HFFc6 (cell line): ENCODE data around the gene FAM53A. TPM values are rescaled to one million over a fixed set of nuclear protein-coding genes. Genes with fewer than 3 reads are reported as not detected.

ENCODE experiments used
- DNase-seq: peaks from one replicate; pipeline ENCODE4 v3.0.0-alpha.2; 2018
- H3K27ac Mint-ChIP-seq: 2 replicates; pipeline ENCODE4 v1.8.0; 2020; ENCODE audit warnings: mild to moderate bottlenecking, mixed read lengths
- H3K27me3 Mint-ChIP-seq: 2 replicates; pipeline ENCODE4 v1.8.0; 2021; ENCODE audit warnings: mild to moderate bottlenecking, moderate library complexity, mixed read lengths; ENCODE audit not compliant: insufficient read depth
- H3K36me3 Mint-ChIP-seq: 2 replicates; pipeline ENCODE4 v1.8.0; 2021; ENCODE audit warnings: low read depth, mixed read lengths
- H3K4me1 Mint-ChIP-seq: 2 replicates; pipeline ENCODE4 v1.8.0; 2020; ENCODE audit warnings: low read depth, mixed read lengths
- H3K4me3 Mint-ChIP-seq: 2 replicates; pipeline ENCODE4 v1.8.0; 2020; ENCODE audit warnings: mild to moderate bottlenecking, moderate library complexity, mixed read lengths
- H3K9me3 Mint-ChIP-seq: 2 replicates; pipeline ENCODE4 v1.8.0; 2020; ENCODE audit warnings: mild to moderate bottlenecking, mixed read lengths
- total RNA-seq, 6 experiments: library from RNA; stranded (reverse); fragmentation: NEBNext Ultra II Directional; extraction: Animal tissue kit (Norgen Biotek cat#: 25700); gene quantifications; 2 replicates in 1 of 6; 3 replicates in 5 of 6; pipeline ENCODE4 v1.2.3, GENCODE V29; 2021
- TF ChIP-seq, protein P1 (sequence below): fragments of 200-600 bp; sonication (generic); IDR thresholded peaks from 2 replicates; pipeline ENCODE4 v1.5.0; 2021; ENCODE audit warnings: antibody characterized with exemption, mild to moderate bottlenecking

Gene FAM53A
- total RNA-seq, 6 experiments from 2014 or later: 2.3 to 3.2 (median 2.7) TPM

DNA sequence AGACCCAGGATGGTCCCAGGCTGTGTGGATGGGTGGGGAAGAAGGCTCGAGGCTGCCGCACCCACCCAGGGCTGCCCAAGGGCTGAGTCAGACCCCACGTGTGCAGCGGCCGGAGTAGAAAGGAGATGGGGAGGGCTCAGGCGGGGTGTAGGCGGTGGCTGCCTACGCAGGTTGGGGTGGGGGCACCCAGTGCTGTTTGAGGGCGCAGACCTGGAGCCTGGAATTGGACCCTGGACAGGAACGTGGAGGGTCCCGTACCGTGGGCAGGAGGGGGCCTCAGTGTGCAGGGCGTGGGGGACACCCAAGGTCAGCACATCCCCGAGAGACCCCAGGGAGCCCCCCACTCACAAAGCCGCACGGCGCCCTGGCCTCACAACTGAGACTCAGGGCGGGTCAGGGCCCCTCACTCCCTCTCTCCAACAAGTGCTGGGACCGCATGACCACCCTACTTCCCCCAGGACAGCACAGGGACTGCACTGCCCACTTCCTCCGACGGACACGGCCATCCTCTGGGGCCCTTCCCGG lies 79.9 kb downstream of the FAM53A start:
- DNase-seq: no peak
- no peak overlapping the region for H3K27ac Mint-ChIP-seq
- no peaks in the 10 kb centered on the region for H3K9me3 Mint-ChIP-seq
- TF ChIP-seq, protein P1, sequence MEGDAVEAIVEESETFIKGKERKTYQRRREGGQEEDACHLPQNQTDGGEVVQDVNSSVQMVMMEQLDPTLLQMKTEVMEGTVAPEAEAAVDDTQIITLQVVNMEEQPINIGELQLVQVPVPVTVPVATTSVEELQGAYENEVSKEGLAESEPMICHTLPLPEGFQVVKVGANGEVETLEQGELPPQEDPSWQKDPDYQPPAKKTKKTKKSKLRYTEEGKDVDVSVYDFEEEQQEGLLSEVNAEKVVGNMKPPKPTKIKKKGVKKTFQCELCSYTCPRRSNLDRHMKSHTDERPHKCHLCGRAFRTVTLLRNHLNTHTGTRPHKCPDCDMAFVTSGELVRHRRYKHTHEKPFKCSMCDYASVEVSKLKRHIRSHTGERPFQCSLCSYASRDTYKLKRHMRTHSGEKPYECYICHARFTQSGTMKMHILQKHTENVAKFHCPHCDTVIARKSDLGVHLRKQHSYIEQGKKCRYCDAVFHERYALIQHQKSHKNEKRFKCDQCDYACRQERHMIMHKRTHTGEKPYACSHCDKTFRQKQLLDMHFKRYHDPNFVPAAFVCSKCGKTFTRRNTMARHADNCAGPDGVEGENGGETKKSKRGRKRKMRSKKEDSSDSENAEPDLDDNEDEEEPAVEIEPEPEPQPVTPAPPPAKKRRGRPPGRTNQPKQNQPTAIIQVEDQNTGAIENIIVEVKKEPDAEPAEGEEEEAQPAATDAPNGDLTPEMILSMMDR: no peak
- no peak overlapping the region for H3K4me3 Mint-ChIP-seq
- H3K4me1 Mint-ChIP-seq: no peaks in the 10 kb centered on the region
- no peaks in the 10 kb centered on the region for H3K36me3 Mint-ChIP-seq
- peaks cover 4% of the 10 kb centered on the region for H3K27me3 Mint-ChIP-seq

DNA sequence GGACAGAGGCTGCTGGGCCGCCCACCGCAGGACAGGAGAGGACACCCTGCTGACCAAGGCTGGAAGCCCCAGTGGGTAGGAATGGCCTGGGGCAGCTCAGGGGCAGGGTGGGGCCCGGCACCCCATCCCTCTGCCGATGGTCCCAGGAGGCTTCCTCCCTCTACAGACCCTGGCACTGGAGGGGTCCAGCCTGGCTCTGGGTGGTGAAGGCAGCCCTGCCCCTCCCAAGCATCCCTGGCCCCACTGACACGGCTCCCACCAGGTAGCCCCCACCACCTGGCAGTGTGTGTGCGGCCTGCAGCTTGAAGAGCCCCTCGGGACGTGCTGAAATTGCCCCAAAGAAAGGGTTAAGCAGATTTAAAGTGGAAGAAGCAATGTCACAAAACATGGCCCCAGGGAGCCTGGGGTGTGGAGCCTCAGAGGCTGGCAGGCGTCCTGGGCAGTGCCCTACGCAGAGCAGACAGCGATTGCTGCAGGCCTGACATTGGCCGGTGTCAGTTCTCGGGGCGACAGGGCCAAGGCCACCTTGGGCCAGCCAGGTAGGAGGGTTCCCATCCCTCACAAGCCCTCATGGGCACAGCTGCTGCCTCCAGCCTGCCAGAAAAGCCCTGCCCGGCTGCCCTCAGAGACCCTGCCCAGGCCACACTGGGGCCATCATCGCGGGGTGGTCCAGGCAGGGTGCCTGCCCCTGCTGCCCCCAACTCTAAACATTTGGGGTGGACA lies 80.5 kb downstream of the FAM53A start:
- Mint-ChIP-seq H3K27ac (no peak overlapping the region), H3K9me3 (no peaks in the 10 kb centered on the region), H3K36me3 (no peaks in the 10 kb centered on the region), H3K4me1 (no peaks in the 10 kb centered on the region), H3K27me3 (peaks cover 3% of the 10 kb centered on the region), H3K4me3 (no peak overlapping the region)
- no peak for DNase-seq
- TF ChIP-seq, protein P1: no peak

DNA sequence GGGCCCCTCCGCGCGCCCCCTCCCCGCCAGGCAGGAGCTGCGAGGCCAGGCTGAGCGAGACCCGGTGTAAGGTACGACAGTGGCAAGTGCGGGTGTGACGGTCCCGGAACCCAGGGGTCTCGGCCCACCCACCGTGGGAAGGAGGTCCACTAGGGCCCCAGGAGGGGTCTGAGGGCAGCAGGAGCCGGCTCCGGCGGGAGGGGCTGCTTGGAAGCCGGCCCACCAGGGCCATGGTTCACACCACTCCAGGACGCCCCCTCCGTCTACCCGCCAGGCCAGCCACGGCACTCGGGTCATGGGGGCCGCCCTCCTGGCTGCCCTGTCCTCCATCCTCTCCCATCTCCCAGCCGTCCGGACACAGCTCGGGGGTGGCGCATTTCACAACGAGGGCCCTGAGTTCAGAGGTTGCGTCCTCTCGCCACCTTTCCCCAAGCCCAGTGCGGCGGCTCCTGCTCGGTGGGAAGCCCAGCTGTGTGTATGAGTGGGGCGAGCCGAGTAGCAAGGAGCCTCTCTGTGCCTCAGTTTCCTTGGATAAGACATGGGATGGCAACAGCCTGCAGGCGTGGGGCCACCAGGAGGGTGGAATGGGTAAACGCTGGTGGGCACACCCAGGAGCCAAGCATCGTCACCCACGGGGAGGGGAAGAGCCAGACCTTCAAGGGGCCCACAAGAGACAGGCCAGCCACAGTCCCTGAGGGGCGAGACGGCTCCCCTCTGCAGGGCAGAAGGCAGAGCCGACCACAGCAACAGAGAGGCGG lies 81.3 kb downstream of the FAM53A start:
- no peaks in the 10 kb centered on the region for H3K4me1 Mint-ChIP-seq
- H3K27ac Mint-ChIP-seq: no peak overlapping the region
- H3K9me3 Mint-ChIP-seq: no peaks in the 10 kb centered on the region
- TF ChIP-seq, protein P1: no peak
- no peak for DNase-seq
- no peak overlapping the region for H3K4me3 Mint-ChIP-seq
- peaks cover 3% of the 10 kb centered on the region; the same call in 1 of the 2 replicates for H3K27me3 Mint-ChIP-seq
- H3K36me3 Mint-ChIP-seq: no peaks in the 10 kb centered on the region

DNA sequence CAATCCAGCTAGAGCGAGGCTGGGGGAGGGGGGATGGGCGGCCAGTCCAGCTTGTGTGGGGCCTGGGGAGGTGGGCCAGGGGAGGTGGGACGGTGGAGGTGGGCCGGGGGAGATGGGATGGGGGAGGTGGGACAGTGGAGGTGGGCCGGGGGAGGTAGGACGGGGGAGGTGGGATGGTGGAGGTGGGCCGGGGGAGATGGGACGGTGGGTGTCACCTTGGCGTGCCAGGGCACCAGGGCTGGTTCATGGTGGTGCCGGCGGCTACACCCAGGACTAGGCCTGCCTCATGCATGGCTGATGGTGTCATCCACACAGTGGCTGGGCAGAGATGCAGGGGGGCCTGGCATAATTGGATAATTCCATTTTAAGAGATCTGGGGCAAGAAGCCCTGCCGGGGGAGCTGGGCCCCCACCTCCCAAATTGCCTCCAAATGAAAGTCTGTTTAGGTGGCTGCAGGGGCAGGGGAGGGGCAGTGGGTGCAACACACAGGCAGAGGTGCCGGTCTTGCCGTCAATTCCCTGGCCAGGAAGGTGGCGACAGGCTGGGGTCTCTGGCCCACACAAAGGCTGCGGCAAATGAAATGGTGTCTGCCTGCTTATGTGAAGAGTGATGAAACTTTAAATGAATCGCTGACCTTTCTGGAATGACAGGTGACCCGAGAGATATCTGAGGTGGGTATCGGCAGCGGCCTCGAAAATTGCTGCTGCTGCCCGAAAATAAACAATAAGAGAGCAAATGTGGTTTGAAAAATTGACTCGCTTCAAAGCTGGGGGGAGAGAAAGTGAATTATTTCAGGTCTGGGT lies 82.1 kb downstream of the FAM53A start:
- no peak for DNase-seq
- H3K36me3 Mint-ChIP-seq: no peaks in the 10 kb centered on the region
- no peaks in the 10 kb centered on the region for H3K4me1 Mint-ChIP-seq
- peaks cover 3% of the 10 kb centered on the region; the same call in 1 of the 2 replicates for H3K27me3 Mint-ChIP-seq
- TF ChIP-seq, protein P1: no peak
- no peak overlapping the region for H3K27ac Mint-ChIP-seq
- no peak overlapping the region for H3K4me3 Mint-ChIP-seq
- no peaks in the 10 kb centered on the region for H3K9me3 Mint-ChIP-seq

DNA sequence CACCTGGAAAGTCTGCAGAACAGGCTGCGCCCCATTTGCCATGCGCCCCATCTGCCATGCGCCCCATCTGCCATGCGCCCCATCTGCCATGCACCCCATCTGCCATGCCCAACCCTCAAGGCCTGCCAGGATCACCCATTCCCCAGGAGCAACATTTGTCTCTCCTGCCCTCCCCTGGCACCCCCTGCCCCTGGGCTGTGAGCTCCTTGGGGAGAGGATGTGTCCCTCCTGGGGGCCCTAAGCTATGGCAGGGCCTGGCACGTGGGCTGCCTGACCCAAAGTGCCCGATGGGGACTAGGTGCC lies 82.6 kb downstream of the FAM53A start:
- Mint-ChIP-seq H3K36me3 (no peaks in the 10 kb centered on the region), H3K9me3 (no peaks in the 10 kb centered on the region), H3K4me1 (no peaks in the 10 kb centered on the region), H3K27me3 (peaks cover 3% of the 10 kb centered on the region; the same call in 1 of the 2 replicates), H3K27ac (no peak overlapping the region), H3K4me3 (no peak overlapping the region)
- TF ChIP-seq, protein P1: no peak
- DNase-seq: no peak
